ENCODE measurements around the gene BCL2L15.

Gene BCL2L15

GRCh38 chr1:113893267-113893666, 5.9 kb upstream of the BCL2L15 start:
- Histone ChIP-seq H3K79me2 (ENCODE audit: low read length) (no peaks in the 10 kb centered on the region), H3K4me1 (ENCODE audit: low read length) (no peaks in the 10 kb centered on the region), H3K4me3 (ENCODE audit: low read length) (no peak overlapping the region), H3K4me2 (ENCODE audit: low read depth, low read length) (no peak overlapping the region), H3K9me2 (replicated peaks; ENCODE audit: insufficient read depth, low read length) (no peaks in the 10 kb centered on the region), H3K9ac (ENCODE audit: low read length) (no peak overlapping the region), H3K9me3 (replicated peaks; ENCODE audit: insufficient read depth, low read length) (no peaks in the 10 kb centered on the region), H3F3A (ENCODE audit: insufficient read depth, low read length) (no peaks in the 10 kb centered on the region), H3K36me3 (replicated peaks; ENCODE audit: insufficient read depth, low read length) (no peaks in the 10 kb centered on the region), H2AFZ (ENCODE audit: low read length) (no peak overlapping the region), H4K20me1 (ENCODE audit: insufficient read depth, low read length) (no peaks in the 10 kb centered on the region), H3K27me3 (replicated peaks; ENCODE audit: insufficient read depth, low read length) (no peaks in the 10 kb centered on the region), H3K27ac (ENCODE audit: low read length) (no peak overlapping the region)
- no peak for DNase-seq
- no peak for TF ChIP-seq CTCF (IDR thresholded peaks at IDR 0.05; ENCODE audit: low read length)
- TF ChIP-seq EZH2phosphoT487 (IDR thresholded peaks at IDR 0.05; ENCODE audit: low read length), result no peak

- Histone ChIP-seq H3K4me3 (ENCODE audit: low read length) (no peak overlapping the region), H3K27ac (ENCODE audit: low read length) (no peak overlapping the region), H3K9ac (ENCODE audit: low read length) (no peak overlapping the region), H3K79me2 (ENCODE audit: low read length) (no peaks in the 10 kb centered on the region), H3K36me3 (replicated peaks; ENCODE audit: insufficient read depth, low read length) (no peaks in the 10 kb centered on the region), H2AFZ (ENCODE audit: low read length) (no peak overlapping the region), H3K4me2 (ENCODE audit: low read depth, low read length) (no peak overlapping the region), H3K9me3 (replicated peaks; ENCODE audit: insufficient read depth, low read length) (no peaks in the 10 kb centered on the region), H3K4me1 (ENCODE audit: low read length) (no peaks in the 10 kb centered on the region), H3F3A (ENCODE audit: insufficient read depth, low read length) (no peaks in the 10 kb centered on the region), H4K20me1 (ENCODE audit: insufficient read depth, low read length) (no peaks in the 10 kb centered on the region), H3K27me3 (replicated peaks; ENCODE audit: insufficient read depth, low read length) (no peaks in the 10 kb centered on the region), H3K9me2 (replicated peaks; ENCODE audit: insufficient read depth, low read length) (no peaks in the 10 kb centered on the region)
- no peak for DNase-seq
- TF ChIP-seq CTCF (IDR thresholded peaks at IDR 0.05; ENCODE audit: low read length) (no peak), EZH2phosphoT487 (IDR thresholded peaks at IDR 0.05; ENCODE audit: low read length) (no peak), EZH2 (optimal IDR thresholded peaks at IDR 0.05; ENCODE audit: low read depth, low read length) (no peak)
These were observed 4.3 kb upstream of the BCL2L15 start for GRCh38 chr1:113891631-113892220.

- H3K9me2 ChIP-seq (replicated peaks; ENCODE audit: insufficient read depth, low read length), result no peaks in the 10 kb centered on the region
- no peaks in the 10 kb centered on the region for H3K27me3 ChIP-seq (replicated peaks; ENCODE audit: insufficient read depth, low read length)
- H3K27ac ChIP-seq (ENCODE audit: low read length), result no peak overlapping the region
- H3K79me2 ChIP-seq (ENCODE audit: low read length), result no peaks in the 10 kb centered on the region
- H2AFZ ChIP-seq (ENCODE audit: low read length), result no peak overlapping the region
- H3K4me3 ChIP-seq (ENCODE audit: low read length), result no peak overlapping the region
- H3K9ac ChIP-seq (ENCODE audit: low read length), result no peak overlapping the region
- TF ChIP-seq EZH2 (optimal IDR thresholded peaks at IDR 0.05; ENCODE audit: low read depth, low read length), result no peak
- no peak for TF ChIP-seq EZH2phosphoT487 (IDR thresholded peaks at IDR 0.05; ENCODE audit: low read length)
- TF ChIP-seq CTCF (IDR thresholded peaks at IDR 0.05; ENCODE audit: low read length), result no peak
- no peaks in the 10 kb centered on the region for H3K9me3 ChIP-seq (replicated peaks; ENCODE audit: insufficient read depth, low read length)
- H4K20me1 ChIP-seq (ENCODE audit: insufficient read depth, low read length), result no peaks in the 10 kb centered on the region
- DNase-seq, result no peak
- no peaks in the 10 kb centered on the region for H3K36me3 ChIP-seq (replicated peaks; ENCODE audit: insufficient read depth, low read length)
- no peaks in the 10 kb centered on the region for H3F3A ChIP-seq (ENCODE audit: insufficient read depth, low read length)
- no peaks in the 10 kb centered on the region for H3K4me1 ChIP-seq (ENCODE audit: low read length)
- no peak overlapping the region for H3K4me2 ChIP-seq (ENCODE audit: low read depth, low read length)
These were observed 3.4 kb upstream of the BCL2L15 start for GRCh38 chr1:113890816-113891215.

Measured in MM.1S (cell line).